Hematopoietic multipotent progenitor cell treated with erythropoietin and hydrocortisone succinate and interleukin-3 and kit ligand, for 6 days (in vitro differentiated cells): ENCODE measurements around the gene RASA3.

Source experiments
- DNase-seq: peaks from one replicate; pipeline ENCODE4 v3.0.0-alpha.2; 2015

The RASA3 gene

GRCh38 chr13:113960276-113960948 lies 172.0 kb downstream of the RASA3 start:
- no peak for DNase-seq

GRCh38 chr13:113959198-113959597 lies 173.2 kb downstream of the RASA3 start:
- no peak for DNase-seq

DNA sequence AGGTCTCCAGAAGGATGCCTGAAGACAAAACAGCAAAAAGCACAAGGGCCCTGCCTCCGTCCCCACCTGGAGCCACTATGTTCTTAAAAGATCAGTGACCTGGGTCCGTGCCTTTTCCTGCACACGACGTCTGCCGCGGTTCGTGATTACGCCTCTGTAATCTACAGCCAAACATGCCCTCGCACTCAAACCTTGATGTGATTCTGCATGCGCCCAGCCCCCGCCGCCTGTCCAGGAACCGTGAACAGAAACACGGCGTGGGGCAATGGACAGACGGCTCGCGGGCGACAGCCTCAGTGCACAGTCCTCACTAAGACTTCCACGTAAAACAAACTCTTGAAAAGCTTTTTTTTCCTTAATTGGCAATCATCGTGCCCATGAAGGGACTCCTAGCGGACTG lies 174.1 kb downstream of the RASA3 start:
- no peak for DNase-seq

DNA sequence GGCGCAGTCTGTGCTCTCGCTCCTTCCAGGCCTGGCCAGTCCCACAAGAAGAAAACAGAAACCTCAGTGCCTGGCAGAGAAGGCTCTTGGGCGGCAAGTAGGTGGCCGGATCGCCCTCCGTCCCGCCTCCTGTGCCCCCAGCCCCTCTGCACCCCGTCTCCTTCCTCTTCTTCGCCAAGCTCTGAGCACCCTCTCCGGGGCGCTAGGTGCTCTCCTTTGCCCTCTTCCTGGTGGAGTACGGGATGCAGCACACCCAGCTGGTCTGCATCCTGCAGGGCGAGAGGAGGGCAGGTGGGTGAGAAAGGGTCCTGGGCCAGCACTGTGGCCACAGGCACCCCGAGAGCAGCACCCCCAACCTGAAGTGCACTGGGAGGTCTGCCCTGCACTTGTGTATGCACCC lies 175.9 kb downstream of the RASA3 start:
- no peak for DNase-seq

DNA sequence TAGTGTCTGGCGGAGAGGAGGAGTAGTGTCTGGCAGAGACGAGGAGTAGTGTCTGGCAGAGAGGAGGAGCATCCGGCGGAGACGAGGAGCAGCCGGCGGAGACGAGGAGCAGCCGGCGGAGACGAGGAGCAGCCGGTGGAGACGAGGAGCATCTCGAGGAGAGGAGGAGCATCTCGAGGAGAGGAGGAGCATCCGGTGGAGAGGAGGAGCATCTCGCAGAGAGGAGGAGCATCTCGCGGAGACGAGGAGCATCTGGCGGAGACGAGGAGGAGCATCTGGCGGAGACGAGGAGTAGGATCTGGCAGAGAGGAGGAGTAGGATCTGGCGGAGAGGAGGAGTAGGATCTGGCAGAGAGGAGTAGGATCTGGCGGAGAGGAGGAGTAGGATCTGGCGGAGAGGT lies 176.7 kb downstream of the RASA3 start:
- DNase-seq, result no peak

DNA sequence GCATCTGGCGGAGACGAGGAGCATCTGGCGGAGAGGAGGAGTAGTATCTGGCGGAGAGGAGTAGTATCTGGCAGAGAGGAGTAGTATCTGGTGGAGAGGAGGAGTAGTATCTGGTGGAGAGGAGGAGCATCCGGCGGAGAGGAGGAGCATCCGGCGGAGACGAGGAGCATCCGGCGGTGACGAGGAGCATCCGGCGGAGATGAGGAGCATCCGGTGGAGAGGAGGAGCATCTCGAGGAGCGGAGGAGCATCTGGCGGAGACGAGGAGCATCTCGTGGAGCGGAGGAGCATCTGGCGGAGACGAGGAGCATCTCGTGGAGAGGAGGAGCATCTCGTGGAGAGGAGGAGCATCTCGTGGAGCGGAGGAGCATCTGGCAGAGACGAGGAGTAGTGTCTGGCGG lies 177.2 kb downstream of the RASA3 start:
- DNase-seq, result no peak

- DNase-seq, result no peak
Observed at GRCh38 chr13:113954046-113954835, 178.2 kb downstream of the RASA3 start.

- no peak for DNase-seq
Observed at GRCh38 chr13:113953561-113953960, 178.9 kb downstream of the RASA3 start.

DNA sequence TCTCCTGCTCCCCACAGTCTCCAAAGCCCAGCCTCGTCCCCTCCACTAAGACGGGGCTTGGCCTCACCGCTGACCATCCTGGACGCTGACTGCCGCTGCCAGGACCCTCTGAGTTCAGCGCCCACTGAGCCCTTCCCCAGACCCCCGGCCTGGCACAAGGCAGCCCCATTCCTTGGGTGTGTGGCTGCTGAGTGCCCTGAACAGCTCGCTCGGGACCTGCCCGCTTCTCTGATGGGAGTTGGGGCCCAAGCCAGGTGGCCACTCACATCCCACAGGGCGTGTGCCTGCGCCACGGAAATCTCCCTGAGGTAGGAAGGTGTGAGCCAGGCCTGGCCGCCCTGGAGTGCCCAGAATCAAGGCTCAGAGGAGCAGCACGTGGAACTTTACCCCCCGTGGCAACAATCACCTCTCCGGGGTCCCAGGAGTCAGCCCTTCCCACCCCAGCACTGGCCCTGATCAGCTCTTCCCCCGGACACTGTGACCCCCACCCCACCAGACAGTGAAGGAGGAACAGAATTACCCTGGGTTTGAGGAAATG lies 179.4 kb downstream of the RASA3 start:
- DNase-seq, result no peak

DNA sequence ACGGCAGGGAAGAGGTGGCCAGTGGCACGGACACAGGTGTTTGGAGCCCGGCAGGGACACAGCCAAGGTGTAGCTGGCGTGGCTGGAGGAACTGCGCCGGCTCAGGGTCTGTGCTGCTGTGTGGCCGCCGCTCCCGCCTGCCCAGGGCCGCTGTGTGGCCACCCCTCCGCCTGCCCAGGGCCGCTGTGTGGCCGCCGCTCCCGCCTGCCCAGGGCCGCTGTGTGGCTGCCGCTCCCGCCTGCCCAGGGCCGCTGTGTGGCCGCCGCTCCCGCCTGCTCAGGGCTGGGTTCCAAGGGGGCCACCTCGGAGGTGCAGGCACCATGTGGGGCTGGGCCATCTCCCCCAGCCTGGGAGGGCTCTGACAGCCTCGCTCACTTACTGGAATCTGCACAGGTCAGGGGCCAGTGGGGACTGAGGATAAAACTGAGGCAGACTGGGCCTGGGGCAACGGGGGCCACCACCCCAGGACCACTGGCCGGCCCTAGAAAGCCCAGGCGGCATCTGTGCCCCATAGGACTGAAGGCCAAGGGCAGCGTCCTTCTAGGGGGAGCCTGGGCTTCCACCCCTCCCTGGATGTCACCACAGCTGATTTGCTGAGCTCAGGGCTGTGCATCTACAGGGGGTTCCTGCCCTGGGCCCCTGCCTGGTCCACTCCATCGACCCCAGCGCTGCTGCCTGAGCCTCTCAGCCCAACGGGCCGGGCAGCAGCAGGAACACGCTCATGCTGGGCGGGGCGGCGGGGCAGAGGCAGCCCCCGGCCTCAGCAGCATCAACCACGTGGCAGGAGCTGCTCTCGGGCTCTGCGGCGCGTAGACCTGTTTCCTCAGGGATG lies 180.1 kb downstream of the RASA3 start:
- no peak for DNase-seq

GRCh38 chr13:113951246-113951999 lies 181.0 kb downstream of the RASA3 start:
- peak; percentile 84 for DNase-seq

- DNase-seq, result no peak
Observed at GRCh38 chr13:113950451-113951245, 181.8 kb downstream of the RASA3 start.

- no peak for DNase-seq
Observed at GRCh38 chr13:113949546-113949945, 182.9 kb downstream of the RASA3 start.

DNA sequence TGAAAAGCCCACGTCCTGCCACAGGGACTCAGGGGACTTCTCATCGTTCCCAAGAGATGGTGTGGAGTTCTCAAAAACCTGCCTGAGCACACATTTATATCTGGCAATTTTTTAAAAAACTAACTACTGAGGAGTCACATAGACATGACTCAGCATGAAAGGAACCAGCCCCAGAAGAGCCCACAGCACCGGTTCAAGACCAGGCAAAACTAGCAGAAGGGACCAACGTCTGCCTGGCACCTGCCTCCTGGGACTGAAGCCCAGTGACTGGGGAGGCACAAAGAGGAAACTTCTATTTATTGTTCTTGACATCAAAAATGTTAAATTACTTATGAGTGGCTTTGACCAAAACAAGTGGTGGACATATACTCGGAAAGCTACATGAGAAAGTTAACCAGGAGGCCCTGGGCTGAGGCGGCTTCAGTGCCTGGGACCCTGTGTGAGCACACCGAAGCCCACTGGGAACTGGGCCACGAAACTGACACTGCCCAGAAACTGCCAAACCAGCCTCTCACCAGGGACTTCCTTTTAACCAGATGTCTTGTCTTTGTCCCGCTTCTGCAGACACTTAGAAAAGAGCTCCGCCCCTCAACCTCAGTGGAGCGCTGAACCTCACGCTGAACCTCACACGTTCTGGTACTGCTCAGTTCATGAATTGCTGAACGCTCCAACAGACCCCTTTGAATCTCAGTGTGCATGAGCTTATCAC lies 184.2 kb downstream of the RASA3 start:
- no peak for DNase-seq

DNA sequence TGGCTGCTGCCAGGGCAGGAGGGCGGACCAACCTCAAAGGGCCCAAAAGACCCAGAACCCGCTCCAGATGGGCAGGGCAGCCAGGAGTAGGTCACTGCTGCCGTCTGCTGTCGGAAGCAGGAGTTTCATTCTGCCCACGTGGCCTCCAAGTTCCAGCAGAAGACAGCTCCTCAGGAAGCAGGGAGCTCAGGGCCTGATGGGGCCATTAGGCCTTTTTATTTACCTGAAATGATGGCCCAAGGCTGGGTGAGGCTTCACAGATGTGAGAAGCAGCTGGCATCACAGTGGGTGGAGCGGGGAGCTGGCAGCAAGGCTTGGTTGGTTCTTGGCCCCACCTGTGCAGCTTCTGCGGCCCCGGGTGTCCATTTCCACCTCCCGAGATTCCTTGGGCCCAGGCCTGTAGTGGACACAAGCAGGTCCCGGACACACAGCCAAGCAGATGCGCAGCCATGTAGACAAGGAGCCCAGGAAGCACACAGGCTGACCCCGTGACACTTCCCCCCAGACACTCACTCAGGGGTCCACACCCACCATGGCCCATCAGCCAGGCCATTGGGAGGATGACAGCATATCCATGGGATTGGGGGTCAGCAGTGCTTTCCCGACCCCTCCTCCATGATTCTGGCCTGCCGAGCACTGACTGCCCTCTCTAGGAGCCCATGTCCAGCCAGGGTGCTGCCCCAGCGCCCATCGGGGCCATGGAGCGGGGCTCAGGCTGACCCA lies 185.0 kb downstream of the RASA3 start:
- DNase-seq, result peak; percentile 33

DNA sequence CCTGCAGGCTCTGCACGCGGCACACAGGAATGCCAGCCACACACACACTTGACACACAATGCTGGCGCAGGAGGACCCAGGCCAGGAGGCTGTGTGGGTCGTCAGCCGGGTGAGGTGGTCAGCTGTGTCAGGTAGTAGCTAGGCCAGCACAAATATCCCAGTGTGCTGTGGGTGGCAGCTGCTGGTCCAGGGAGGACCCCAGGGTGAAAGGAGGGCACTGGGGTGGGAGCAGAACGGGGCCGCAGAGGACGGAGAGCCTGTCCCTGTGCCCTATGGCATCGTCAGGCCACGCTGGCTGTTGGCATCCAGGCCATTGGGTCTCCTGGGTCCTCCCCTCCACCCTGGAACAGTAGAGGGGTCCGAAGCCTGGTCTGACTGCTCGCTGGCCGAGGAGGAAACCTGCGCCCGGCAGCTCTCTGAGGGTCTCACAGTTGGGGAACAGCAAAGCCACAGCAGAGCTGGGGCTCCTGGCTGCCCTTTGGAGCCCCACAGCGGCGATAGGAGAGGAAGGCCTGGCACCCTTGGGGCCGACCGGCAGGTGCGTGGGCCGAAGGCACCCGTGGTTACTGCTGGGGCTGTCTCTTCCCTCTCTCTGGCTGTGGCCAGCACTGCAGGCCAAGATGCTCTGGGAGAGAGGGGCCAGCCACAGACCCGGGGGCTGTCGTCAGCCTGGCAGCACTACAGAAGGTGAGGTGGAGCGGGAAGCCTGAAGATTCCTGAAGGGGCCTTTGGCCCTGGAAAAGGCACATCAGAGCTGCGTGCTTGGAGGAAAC lies 185.8 kb downstream of the RASA3 start:
- DNase-seq, result no peak

DNA sequence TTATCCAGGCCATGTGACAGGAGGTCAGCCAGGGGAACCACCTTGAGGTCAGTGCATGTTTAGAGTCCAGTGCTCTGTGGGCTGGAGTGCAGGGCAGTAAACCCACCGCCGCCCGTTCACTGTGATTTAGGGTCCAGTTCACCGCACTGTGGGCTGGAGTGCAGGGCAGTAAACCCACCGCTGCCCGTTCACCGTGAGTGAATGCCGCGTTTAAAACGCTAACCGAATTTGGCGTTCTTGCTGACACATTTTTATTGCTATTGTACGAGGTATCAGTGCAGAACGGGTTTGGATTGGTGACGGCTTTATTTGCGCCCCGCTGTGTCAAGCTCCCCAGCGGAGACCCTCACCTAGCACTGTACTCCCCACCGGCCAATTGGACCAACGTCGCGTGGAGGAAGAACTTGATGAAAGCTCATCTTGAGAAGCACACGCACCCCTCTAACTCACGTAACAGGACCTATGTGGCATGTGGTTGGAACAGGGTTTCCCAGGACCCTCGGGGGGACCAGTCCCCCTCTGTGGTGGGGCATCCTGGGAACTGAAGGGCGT lies 186.5 kb downstream of the RASA3 start:
- no peak for DNase-seq

DNA sequence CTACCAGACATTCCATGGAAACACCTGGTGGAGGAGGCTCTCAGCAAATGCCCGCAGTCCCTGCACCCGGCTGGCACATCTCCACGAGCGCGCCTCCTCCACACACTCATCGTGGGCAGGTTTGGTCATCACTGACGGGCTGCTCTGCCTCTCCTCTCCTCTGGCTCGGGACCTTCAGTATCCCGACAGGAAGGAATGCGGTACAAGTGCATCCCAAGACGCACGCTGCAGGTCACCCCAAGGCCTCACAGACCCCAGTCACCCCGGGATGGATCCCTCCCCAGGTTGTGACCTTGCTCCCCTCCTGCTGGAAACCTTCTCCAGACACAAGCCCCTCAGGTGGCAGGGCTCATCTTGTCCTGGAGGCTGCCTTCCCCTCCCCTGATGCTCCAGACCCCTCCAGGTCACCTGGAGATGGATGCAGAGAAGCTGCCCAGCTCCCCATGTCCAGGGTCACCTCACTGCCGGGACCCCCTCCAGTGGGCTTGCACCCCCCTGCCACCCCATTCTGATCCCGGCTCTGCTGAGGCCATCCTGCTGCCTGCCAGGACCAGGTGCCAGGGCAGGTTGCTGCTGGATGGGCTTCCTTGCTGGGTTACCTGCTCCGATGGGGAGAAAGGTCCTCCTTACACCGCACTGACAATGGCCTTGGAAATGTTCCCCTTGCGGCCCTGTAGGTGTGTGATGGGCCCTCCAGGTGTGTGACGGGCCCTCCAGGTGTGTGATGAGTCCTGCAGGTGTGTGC lies 188.4 kb downstream of the RASA3 start:
- no peak for DNase-seq
